Choroid plexus epithelial cell (primary cell): ENCODE data around the gene DMRTC2.

Experiments used
- DNase-seq: peaks from one replicate; pipeline ENCODE4 v3.0.0-alpha.2; 2010; ENCODE audit warnings: low read depth
- H3K4me3 ChIP-seq: 2 replicates; pipeline ENCODE4 v1.5.1; 2011; ENCODE audit warnings: low read depth, mild to moderate bottlenecking, control low read depth, low read length, moderate library complexity
- CTCF ChIP-seq: conservative IDR thresholded peaks from 2 replicates; pipeline ENCODE4 v1.5.1; 2011; ENCODE audit warnings: low read depth, mild to moderate bottlenecking, control low read depth, inconsistent platforms, low read length, moderate library complexity

The DMRTC2 gene

GRCh38 chr19:41897181-41897580 lies 52.3 kb downstream of the DMRTC2 start:
- TF ChIP-seq CTCF, result no peak
- no peak for DNase-seq
- H3K4me3 ChIP-seq, result no peak overlapping the region

- no peak overlapping the region for H3K4me3 ChIP-seq
- DNase-seq, result no peak
- no peak for TF ChIP-seq CTCF
Observed at GRCh38 chr19:41897820-41898219, 53.0 kb downstream of the DMRTC2 start.

GRCh38 chr19:41898235-41898634 lies 53.4 kb downstream of the DMRTC2 start:
- TF ChIP-seq CTCF, result no peak
- DNase-seq, result no peak
- no peak overlapping the region for H3K4me3 ChIP-seq
